Measurements from ENCODE around the gene ARHGAP19.

- TF ChIP-seq ELF4 (IDR thresholded peaks at IDR 0.05) (no peak), NFRKB (IDR thresholded peaks at IDR 0.05) (no peak), SP1 (IDR thresholded peaks at IDR 0.05) (no peak), CTBP1 (IDR thresholded peaks at IDR 0.05; ENCODE audit: borderline replicate concordance) (no peak), FOXA1 (IDR thresholded peaks at IDR 0.05) (no peak), FOXK2 (IDR thresholded peaks at IDR 0.05) (no peak), FOXM1 (IDR thresholded peaks at IDR 0.05; ENCODE audit: borderline replicate concordance) (no peak), TARDBP (IDR thresholded peaks at IDR 0.05) (no peak), ARNT (IDR thresholded peaks at IDR 0.05) (no peak), BHLHE40 (IDR thresholded peaks at IDR 0.05; ENCODE audit: borderline replicate concordance) (no peak)
- TF ChIP-seq, protein P1, sequence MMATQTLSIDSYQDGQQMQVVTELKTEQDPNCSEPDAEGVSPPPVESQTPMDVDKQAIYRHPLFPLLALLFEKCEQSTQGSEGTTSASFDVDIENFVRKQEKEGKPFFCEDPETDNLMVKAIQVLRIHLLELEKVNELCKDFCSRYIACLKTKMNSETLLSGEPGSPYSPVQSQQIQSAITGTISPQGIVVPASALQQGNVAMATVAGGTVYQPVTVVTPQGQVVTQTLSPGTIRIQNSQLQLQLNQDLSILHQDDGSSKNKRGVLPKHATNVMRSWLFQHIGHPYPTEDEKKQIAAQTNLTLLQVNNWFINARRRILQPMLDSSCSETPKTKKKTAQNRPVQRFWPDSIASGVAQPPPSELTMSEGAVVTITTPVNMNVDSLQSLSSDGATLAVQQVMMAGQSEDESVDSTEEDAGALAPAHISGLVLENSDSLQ (IDR thresholded peaks at IDR 0.05), result no peak
Measured at GRCh38 chr10:97331153-97331703, 38.8 kb upstream of the ARHGAP19 start.
